Ishikawa (cell line): ENCODE data around the gene MCIDAS.

ENCODE experiments used
- CEBPB ChIP-seq: IDR thresholded peaks from 2 replicates; pipeline ENCODE4 v1.6.1; 2012
- CREB1 ChIP-seq: IDR thresholded peaks from 2 replicates; pipeline ENCODE4 v1.6.1; 2012; ENCODE audit warnings: low read depth
- EGR1 ChIP-seq: IDR thresholded peaks from 2 replicates; pipeline ENCODE4 v1.6.1; 2012
- EP300 ChIP-seq: IDR thresholded peaks from 2 replicates; pipeline ENCODE4 v1.6.1; 2012; ENCODE audit warnings: borderline replicate concordance
- FOXM1 ChIP-seq: IDR thresholded peaks from 2 replicates; pipeline ENCODE4 v1.6.1; 2012; ENCODE audit warnings: low read depth, borderline replicate concordance
- MAX ChIP-seq: IDR thresholded peaks from 2 replicates; pipeline ENCODE4 v1.6.1; 2012
- NFIC ChIP-seq: IDR thresholded peaks from 2 replicates; pipeline ENCODE4 v1.6.1; 2012
- RAD21 ChIP-seq: IDR thresholded peaks from 2 replicates; pipeline ENCODE4 v1.6.1; 2012; ENCODE audit warnings: low read depth
- TAF1 ChIP-seq: IDR thresholded peaks from 2 replicates; pipeline ENCODE4 v1.6.1; 2012; ENCODE audit warnings: low read depth, mild to moderate bottlenecking
- TCF12 ChIP-seq: IDR thresholded peaks from 2 replicates; pipeline ENCODE4 v1.6.1; 2012; ENCODE audit warnings: low read depth
- TEAD4 ChIP-seq: IDR thresholded peaks from 2 replicates; pipeline ENCODE4 v1.6.1; 2012
- USF1 ChIP-seq: IDR thresholded peaks from 2 replicates; pipeline ENCODE4 v1.6.1; 2012
- YY1 ChIP-seq: IDR thresholded peaks from 2 replicates; pipeline ENCODE4 v1.6.1; 2012; ENCODE audit warnings: low read depth
- ZBTB7A ChIP-seq: IDR thresholded peaks from 2 replicates; pipeline ENCODE4 v1.6.1; 2012; ENCODE audit warnings: low read depth
- TF ChIP-seq, protein P1 (sequence below): IDR thresholded peaks from 2 replicates; pipeline ENCODE4 v1.6.1; 2012; ENCODE audit warnings: low read depth, mild to moderate bottlenecking

MCIDAS gene

GRCh38 chr5:55250064-55250463, 22.9 kb upstream of the MCIDAS start:
- TF ChIP-seq MAX (no peak), RAD21 (no peak), YY1 (no peak), EP300 (no peak), CEBPB (no peak), CREB1 (no peak), NFIC (no peak)
- TF ChIP-seq, protein P1, sequence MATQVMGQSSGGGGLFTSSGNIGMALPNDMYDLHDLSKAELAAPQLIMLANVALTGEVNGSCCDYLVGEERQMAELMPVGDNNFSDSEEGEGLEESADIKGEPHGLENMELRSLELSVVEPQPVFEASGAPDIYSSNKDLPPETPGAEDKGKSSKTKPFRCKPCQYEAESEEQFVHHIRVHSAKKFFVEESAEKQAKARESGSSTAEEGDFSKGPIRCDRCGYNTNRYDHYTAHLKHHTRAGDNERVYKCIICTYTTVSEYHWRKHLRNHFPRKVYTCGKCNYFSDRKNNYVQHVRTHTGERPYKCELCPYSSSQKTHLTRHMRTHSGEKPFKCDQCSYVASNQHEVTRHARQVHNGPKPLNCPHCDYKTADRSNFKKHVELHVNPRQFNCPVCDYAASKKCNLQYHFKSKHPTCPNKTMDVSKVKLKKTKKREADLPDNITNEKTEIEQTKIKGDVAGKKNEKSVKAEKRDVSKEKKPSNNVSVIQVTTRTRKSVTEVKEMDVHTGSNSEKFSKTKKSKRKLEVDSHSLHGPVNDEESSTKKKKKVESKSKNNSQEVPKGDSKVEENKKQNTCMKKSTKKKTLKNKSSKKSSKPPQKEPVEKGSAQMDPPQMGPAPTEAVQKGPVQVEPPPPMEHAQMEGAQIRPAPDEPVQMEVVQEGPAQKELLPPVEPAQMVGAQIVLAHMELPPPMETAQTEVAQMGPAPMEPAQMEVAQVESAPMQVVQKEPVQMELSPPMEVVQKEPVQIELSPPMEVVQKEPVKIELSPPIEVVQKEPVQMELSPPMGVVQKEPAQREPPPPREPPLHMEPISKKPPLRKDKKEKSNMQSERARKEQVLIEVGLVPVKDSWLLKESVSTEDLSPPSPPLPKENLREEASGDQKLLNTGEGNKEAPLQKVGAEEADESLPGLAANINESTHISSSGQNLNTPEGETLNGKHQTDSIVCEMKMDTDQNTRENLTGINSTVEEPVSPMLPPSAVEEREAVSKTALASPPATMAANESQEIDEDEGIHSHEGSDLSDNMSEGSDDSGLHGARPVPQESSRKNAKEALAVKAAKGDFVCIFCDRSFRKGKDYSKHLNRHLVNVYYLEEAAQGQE, result no peak

DNA sequence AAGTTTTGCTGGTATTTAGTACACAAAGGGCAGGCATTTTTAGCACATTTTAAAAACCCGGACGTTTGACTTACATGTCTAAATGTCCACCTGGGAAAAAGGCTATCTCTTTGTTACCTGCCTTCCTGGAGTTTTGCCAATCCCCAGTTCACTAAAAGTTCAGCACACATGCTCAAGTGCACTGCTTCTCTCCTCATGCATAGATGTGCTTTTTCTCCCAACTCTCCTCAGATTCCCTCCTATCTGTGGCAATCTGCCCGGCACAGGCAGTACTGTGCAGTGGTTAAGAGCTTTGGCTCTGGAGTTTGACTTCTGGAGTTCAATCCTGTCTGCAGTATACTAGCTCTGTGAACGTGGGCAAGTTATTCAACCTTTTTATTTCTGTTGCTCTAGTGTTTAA, 14.6 kb upstream of the MCIDAS start:
- TF ChIP-seq NFIC, result peak; percentile 25; the same call in 1 of the 2 replicates
- TF ChIP-seq TEAD4, result no peak
- TF ChIP-seq ZBTB7A, result no peak
- no peak for TF ChIP-seq FOXM1
- no peak for TF ChIP-seq RAD21
- no peak for TF ChIP-seq EP300

GRCh38 chr5:55236800-55237199, 9.7 kb upstream of the MCIDAS start:
- no peak for TF ChIP-seq EGR1
- TF ChIP-seq YY1, result no peak

- TF ChIP-seq MAX (0 out of 2 replicates have a peak, but pooled peaks have one; percentile 22), TCF12 (0 out of 2 replicates have a peak, but pooled peaks have one; percentile 8), RAD21 (no peak), YY1 (no peak)
Measured at GRCh38 chr5:55234121-55234700, 7.1 kb upstream of the MCIDAS start.

DNA sequence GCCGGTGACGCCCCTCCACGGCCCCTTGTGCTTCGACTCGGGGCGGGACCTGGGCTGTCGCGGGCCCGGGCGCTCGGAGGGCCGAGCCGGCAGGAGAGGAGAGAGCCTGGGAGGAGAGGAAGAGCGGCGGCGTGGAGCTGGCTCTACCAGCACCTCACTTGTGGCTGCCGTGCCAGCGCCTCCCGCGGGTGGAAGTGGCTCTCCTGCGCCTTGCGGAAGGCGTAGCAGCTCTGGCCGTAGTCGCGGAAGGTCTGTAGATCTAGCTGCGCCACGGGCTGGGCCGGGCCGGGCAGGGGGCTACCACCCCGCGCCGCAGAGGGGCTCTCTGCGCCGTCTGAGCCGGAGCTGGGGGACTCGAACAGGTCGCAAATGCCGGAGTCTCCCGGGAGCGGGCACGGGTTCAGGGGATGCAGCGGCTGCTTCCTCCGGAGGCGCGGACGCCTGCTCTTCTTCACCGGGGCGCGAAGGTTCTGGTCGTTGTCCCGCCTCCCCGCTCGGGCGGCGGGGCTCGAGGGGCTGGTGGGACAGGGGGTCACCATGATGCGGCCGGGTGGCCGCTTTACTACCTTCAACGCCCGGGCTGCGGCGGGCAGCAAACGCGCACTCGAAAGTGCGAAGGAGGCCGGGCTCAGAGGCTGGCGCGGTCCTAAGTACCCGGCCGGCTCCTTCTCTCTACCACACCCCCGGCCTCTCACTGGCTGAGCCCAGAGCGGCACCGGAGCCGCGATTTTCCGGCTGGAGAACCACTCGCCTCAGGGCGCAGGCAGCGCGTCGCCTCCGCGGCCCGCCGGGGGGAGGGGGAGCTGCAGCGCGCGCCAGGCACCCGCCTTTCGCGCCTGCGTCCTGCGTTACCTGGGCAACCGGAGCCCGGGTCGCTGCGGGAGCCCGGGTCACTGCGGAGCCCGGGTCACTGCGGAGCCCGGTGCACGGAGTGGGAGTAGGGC, 6.1 kb upstream of the MCIDAS start, which contains the start of gene CCNO:
Gene CCNO (minus strand): TSS at position 624 of the 944 bp plus-strand sequence. CDS start 85 bp downstream, at position 539.
- TF ChIP-seq USF1 (no peak), TEAD4 (no peak), YY1 (no peak), CEBPB (no peak), TAF1 (peak; percentile 37), EGR1 (peak; percentile 61), NFIC (no peak; the same call in 1 of the 2 replicates), RAD21 (no peak), EP300 (peak; percentile 33; the same call in 1 of the 2 replicates), MAX (peak; percentile 72), ZBTB7A (no peak), FOXM1 (no peak), TCF12 (no peak), CREB1 (0 out of 2 replicates have a peak, but pooled peaks have one; percentile 12)
- TF ChIP-seq, protein P1, result no peak

DNA sequence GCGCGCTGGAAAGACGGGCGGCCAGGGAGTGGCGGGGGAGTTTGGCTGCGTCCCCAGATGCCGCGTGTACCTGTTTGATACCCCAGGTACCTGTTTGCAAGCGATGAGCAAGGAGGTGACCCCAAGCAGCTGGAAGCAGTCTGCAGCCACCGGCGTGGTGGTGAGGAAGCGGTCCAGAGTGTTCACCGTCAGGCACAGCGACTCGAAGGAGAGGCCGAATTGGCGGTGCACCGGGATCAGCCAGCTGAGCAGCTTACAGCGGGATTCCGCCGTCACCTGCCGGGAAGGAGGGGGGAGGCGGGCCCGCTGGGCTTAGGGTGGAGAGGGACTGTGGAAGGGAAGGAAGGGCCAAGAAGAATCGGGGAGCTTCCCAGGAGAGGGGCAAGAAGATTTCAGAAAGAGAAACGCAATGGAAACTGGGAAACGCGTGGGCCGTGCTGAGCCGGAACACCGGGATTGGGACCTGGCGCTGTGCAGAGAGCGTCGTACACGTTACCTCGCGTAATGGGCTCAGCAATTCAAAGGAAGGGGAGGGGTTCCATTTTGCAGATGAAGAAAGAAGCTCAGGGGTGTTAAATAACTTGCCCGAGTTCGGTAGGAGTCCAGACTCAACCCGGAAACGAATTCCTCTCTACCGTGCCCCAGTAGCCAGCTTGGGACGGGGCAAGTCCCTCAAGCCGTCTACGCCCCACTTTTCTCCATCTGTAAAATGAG, 5.3 kb upstream of the MCIDAS start:
- TF ChIP-seq USF1 (no peak), EGR1 (peak; percentile 87), TCF12 (no peak; the same call in 1 of the 2 replicates), RAD21 (no peak), TAF1 (no peak), CEBPB (no peak), CREB1 (no peak), YY1 (no peak; the same call in 1 of the 2 replicates)
